Right atrium auricular region (tissue), 2 donors: ENCODE data around the gene FAM53B. TPM values are rescaled to one million over a fixed set of nuclear protein-coding genes. Genes with fewer than 3 reads are reported as not detected.

Experiments used
- DNase-seq: peaks from one replicate; pipeline ENCODE4 v3.0.0-alpha.2; 2019; ENCODE audit warnings: low spot score
- H3K27ac ChIP-seq, 2 donors: fragments of 200-600 bp; sonication (generic); 1 replicate in 1 of 2; 2 replicates in 1 of 2; pipeline ENCODE4 v1.5.1; 2016 to 2019
- H3K27me3 ChIP-seq, 2 donors: fragments of 200-600 bp; sonication (generic); one replicate each; pipeline versions ENCODE4 v1.5.1 to v1.6.0; 2017 to 2019
- H3K36me3 ChIP-seq: fragments of 200-600 bp; sonication (generic); one replicate; pipeline ENCODE4 v1.5.1; 2016
- H3K4me1 ChIP-seq, 2 donors: fragments of 200-600 bp; sonication (generic); one replicate each; pipeline versions ENCODE4 v1.5.1 to v1.6.0; 2017 to 2019
- H3K4me3 ChIP-seq, 2 donors: fragments of 200-600 bp; sonication (generic); 1 replicate in 1 of 2; 2 replicates in 1 of 2; pipeline ENCODE4 v1.5.1; 2017 to 2019; ENCODE audit warnings: mild to moderate bottlenecking in 1 of 2, moderate library complexity in 1 of 2
- H3K9me3 ChIP-seq, 2 donors: fragments of 200-600 bp; sonication (generic); one replicate each; pipeline ENCODE4 v1.5.1; 2019
- total RNA-seq, 2 donors: library from RNA; depleted of rRNA; stranded (reverse); fragments of >200 nt; gene quantifications; one replicate each; pipeline ENCODE4 v1.1.0, GENCODE V29; 2016
- TF ChIP-seq, protein P1 (sequence below), 2 donors: fragments of 200-600 bp; sonication (generic); IDR thresholded peaks; one replicate each; pipeline ENCODE4 v1.5.1; 2019; ENCODE audit warnings: antibody characterized with exemption in 2 of 2

Gene FAM53B
- total RNA-seq, 2 donors from 2014 or later = 30.3 to 31.1 TPM

DNA sequence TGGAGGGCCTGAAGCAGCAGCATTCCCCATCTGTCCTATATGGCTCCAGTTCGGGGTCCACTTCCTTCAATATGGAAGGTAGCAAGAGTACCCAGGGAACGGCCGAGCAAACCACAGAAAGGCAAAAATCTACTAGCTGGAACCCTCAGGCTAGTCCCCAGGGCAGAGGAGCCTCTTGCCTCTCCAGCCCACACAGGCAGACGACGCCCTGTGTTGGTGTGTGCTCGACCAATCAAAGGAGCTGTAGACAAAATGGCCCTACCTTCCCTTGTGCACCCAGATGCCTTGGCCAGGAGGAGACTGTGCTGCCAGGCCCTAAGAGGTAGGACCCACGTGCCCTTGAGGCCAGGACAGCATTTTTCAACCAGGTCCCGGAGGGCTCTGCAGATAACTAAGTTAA is 91.5 kb downstream of the FAM53B start:
- H3K36me3 ChIP-seq = no peaks in the 10 kb centered on the region
- H3K4me3 ChIP-seq = no peak overlapping the region
- peaks cover 0 to 79% of the 10 kb centered on the region in 2 donors for H3K4me1 ChIP-seq
- no peak for DNase-seq
- H3K27me3 ChIP-seq = no peaks in the 10 kb centered on the region
- TF ChIP-seq, protein P1, sequence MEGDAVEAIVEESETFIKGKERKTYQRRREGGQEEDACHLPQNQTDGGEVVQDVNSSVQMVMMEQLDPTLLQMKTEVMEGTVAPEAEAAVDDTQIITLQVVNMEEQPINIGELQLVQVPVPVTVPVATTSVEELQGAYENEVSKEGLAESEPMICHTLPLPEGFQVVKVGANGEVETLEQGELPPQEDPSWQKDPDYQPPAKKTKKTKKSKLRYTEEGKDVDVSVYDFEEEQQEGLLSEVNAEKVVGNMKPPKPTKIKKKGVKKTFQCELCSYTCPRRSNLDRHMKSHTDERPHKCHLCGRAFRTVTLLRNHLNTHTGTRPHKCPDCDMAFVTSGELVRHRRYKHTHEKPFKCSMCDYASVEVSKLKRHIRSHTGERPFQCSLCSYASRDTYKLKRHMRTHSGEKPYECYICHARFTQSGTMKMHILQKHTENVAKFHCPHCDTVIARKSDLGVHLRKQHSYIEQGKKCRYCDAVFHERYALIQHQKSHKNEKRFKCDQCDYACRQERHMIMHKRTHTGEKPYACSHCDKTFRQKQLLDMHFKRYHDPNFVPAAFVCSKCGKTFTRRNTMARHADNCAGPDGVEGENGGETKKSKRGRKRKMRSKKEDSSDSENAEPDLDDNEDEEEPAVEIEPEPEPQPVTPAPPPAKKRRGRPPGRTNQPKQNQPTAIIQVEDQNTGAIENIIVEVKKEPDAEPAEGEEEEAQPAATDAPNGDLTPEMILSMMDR (IDR thresholded peaks at IDR 0.05) = no peak
- peak overlapping the region; percentile 21 to 47 for H3K27ac ChIP-seq
- H3K9me3 ChIP-seq = no peaks in the 10 kb centered on the region

DNA sequence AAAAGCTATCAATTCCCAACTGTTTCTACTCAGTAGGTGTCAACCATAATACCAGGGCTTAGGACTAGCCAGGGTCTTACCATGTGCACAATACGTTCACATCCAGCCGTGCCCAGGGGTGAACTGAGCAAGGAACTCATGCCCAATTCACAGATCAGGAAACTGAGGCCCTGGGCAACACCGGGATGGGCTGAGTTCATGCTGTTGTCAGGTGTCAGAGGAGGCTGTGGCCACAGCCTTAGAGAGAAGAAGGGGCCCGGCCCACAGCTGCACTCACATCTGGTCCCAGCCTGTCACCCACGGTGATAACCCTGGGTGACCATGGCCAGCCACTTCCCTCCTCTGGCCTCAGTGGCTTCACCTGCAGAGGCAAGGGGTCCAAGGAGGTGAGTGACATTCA is 92.0 kb downstream of the FAM53B start:
- no peaks in the 10 kb centered on the region for H3K36me3 ChIP-seq
- no peak for DNase-seq
- H3K9me3 ChIP-seq = no peaks in the 10 kb centered on the region
- H3K27me3 ChIP-seq = no peaks in the 10 kb centered on the region
- TF ChIP-seq, protein P1 (IDR thresholded peaks at IDR 0.05) = no peak
- peaks cover 0 to 79% of the 10 kb centered on the region in 2 donors for H3K4me1 ChIP-seq
- no peak overlapping the region for H3K27ac ChIP-seq
- H3K4me3 ChIP-seq = no peak overlapping the region

GRCh38 chr10:124651402-124651891 is 92.7 kb downstream of the FAM53B start:
- H3K36me3 ChIP-seq = no peaks in the 10 kb centered on the region
- TF ChIP-seq, protein P1 (IDR thresholded peaks at IDR 0.05) = no peak
- DNase-seq = no peak
- no peaks in the 10 kb centered on the region for H3K9me3 ChIP-seq
- no peak overlapping the region for H3K27ac ChIP-seq
- no peak overlapping the region for H3K4me3 ChIP-seq
- H3K27me3 ChIP-seq = no peaks in the 10 kb centered on the region
- peaks cover 0 to 86% of the 10 kb centered on the region in 2 donors for H3K4me1 ChIP-seq

GRCh38 chr10:124650820-124651401 is 93.3 kb downstream of the FAM53B start:
- no peaks in the 10 kb centered on the region for H3K27me3 ChIP-seq
- DNase-seq = no peak
- no peak overlapping the region for H3K27ac ChIP-seq
- H3K4me1 ChIP-seq = peaks cover 0 to 91% of the 10 kb centered on the region in 2 donors
- H3K36me3 ChIP-seq = no peaks in the 10 kb centered on the region
- H3K4me3 ChIP-seq = no peak overlapping the region
- TF ChIP-seq, protein P1 (IDR thresholded peaks at IDR 0.05) = no peak
- H3K9me3 ChIP-seq = no peaks in the 10 kb centered on the region

DNA sequence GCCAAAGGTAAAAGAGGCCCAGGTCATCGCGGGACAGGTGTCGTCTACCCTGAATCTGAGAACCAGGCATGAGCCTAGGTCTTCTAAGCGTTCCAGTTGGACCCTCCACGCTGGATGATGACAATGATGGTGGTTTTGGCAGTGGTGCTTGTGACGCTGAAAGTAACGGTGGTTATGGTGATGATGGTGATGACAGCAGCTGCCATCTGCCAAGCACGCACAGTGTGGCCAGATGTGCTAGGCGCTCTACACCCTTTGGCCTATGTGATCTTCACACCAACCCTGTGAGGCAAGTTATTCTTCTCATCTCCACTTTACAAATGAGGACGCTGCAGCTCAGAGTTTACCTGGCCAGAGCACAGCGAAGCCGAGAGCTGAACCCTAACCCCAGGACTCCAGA is 93.9 kb downstream of the FAM53B start:
- Histone ChIP-seq H3K27me3 (no peaks in the 10 kb centered on the region), H3K4me1 (peaks cover 0 to 97% of the 10 kb centered on the region in 2 donors), H3K36me3 (no peaks in the 10 kb centered on the region), H3K4me3 (no peak overlapping the region), H3K9me3 (no peaks in the 10 kb centered on the region), H3K27ac (no peak overlapping the region)
- DNase-seq = no peak
- TF ChIP-seq, protein P1 (IDR thresholded peaks at IDR 0.05) = no peak

DNA sequence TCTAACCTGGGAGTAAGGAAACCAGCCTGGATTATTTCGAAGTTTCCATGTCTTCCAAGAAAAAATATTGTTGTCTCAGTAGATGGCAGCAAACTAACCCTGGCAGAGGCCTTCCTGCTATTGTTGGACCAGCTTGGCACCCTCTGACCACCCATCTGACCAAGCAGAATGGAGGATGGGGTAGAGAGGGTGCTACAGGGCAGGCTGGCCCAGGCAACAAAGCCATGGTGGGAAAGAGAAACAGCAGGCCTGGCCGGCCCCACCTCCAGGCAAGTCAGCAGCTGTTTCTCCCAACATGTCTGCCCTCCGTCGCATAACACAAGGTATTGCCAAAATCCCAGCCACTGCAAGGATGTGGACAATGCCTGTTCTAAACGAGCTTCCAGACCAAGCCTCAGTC is 95.0 kb downstream of the FAM53B start:
- H3K36me3 ChIP-seq = no peaks in the 10 kb centered on the region
- H3K4me3 ChIP-seq = no peak overlapping the region
- peaks cover 0 to 97% of the 10 kb centered on the region in 2 donors for H3K4me1 ChIP-seq
- peak overlapping the region; percentile 55 to 70 for H3K27ac ChIP-seq
- no peak for DNase-seq
- TF ChIP-seq, protein P1 (IDR thresholded peaks at IDR 0.05) = peak in 1 of 2 donors; percentile 18
- H3K27me3 ChIP-seq = no peaks in the 10 kb centered on the region
- H3K9me3 ChIP-seq = no peaks in the 10 kb centered on the region
